Adrenal gland (tissue), 5 donors: ENCODE results near the gene NACC2.

Experiments used
- CTCF ChIP-seq, 6 experiments: fragments of 450-650 bp in 4 of 6; fragments of 200-600 bp in 2 of 6; sonication (generic) in 1 of 6; IDR thresholded peaks; 1 replicate in 5 of 6; 2 replicates in 1 of 6; pipeline versions ENCODE4 v1.5.1 to v1.8.0; 2016 to 2021; ENCODE audit warnings: antibody characterized with exemption in 6 of 6, mild to moderate bottlenecking in 2 of 6, moderate library complexity in 1 of 6
- POLR2A ChIP-seq, 2 donors: fragments of 450-650 bp; IDR thresholded peaks; one replicate each; pipeline ENCODE4 v1.6.1; 2017; ENCODE audit warnings: antibody characterized with exemption in 2 of 2, mild to moderate bottlenecking in 2 of 2, moderate library complexity in 1 of 2
- donor health status: DM: no; HTN: no; CAD: no.

DNA sequence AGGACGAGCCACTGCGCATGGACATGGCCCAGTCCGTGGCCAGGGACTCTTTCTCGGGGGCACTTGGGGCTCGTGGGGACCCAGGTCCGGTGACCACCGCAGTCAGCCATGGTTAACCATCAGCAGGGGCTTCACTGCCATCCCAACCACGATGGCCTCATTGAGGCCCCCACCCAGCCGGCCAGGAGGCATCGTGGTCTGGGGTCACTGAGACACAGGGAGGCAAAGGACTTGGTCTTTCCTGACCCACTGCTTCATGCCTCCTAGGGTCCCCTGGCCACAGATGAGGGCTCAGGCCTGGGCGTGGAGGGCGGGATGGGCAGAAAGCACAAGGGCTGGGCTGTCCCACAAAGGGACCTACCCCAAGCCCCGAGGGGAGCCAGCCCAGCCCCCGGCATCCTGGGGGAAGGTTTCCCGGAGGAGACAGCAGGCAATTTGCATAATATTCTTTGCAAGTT is 6.6 kb downstream of the NACC2 start:
- no peak for TF ChIP-seq CTCF (IDR thresholded peaks at IDR 0.05)
- TF ChIP-seq POLR2A (IDR thresholded peaks at IDR 0.05): no peak
